CD4-positive, alpha-beta T cell treated with Interleukin-12 subunit alpha and Interleukin-12 subunit beta, for 1 hour (primary cell): ENCODE measurements around the gene DNAJC17.

Experiments
- DNase-seq: peaks from one replicate; pipeline ENCODE4 v3.0.0-alpha.2; 2020

The DNAJC17 gene

GRCh38 chr15:40731034-40731433, 76.2 kb downstream of the DNAJC17 start:
- no peak for DNase-seq

DNA sequence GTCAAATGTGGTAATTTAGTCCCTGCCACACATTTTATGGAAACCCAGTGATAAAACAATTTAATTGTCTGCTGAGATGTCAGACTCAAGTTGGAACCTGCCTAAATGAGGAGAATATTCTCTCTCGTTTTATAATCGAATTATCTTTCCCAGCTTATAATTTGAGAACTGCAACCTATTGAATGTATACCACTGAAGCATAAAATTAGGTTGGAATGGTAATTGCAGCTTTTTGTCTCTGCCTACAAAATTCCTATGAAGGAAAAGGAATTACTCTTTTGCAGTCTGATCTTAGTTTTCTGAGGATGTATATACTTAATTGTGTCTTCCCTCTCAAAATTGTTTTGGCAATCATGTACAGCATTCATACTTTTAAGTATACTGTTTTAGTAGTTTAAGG, 83.4 kb downstream of the DNAJC17 start:
- DNase-seq, result no peak

- DNase-seq, result no peak
Measured at GRCh38 chr15:40722934-40723333, 84.3 kb downstream of the DNAJC17 start.

GRCh38 chr15:40722354-40722753, 84.9 kb downstream of the DNAJC17 start:
- no peak for DNase-seq

GRCh38 chr15:40721701-40722100, 85.6 kb downstream of the DNAJC17 start:
- no peak for DNase-seq

- DNase-seq, result no peak
Measured at GRCh38 chr15:40716165-40716564, 91.1 kb downstream of the DNAJC17 start.
